ENCODE results near the gene BRINP2. TPM values are rescaled to one million over a fixed set of nuclear protein-coding genes. Genes with fewer than 3 reads are reported as not detected.

BRINP2 gene
- total and polyA plus RNA-seq, 2 of the 4 experiments (the other 2 are of a cell fraction), result not detected

DNA sequence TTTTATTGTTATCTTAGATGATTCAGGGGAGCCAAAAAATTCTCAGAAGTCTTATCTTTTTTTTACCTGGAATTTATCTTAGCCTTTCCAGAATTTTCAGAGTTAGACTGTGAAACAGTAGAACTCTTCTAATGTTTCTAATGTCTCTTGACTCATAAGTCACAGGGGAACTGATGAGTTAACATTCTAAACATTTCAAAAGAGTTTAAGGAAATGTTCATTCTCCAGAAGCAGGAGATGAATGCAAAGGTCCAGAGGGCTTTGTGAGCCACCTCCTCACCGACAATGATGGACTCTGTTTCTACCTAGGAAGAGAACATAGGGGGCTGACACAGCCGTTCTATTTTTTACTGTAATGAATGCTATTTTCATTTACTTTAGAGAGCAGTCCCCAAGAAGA lies 157.5 kb downstream of the BRINP2 start:
- intact Hi-C loops (cut with micrococcal nuclease) (no loop called here), dilution Hi-C loops (cut with HindIII; ENCODE audit: low sequenced_read_pairs, unreplicated experiment) (no loop called here), in situ Hi-C loops (cut with MboI; ENCODE audit: low sequenced_read_pairs) (no loop called here)
- no peak overlapping the region for H2BK20ac ChIP-seq (ENCODE audit: low read depth, low read length)
- H2AK5ac ChIP-seq (ENCODE audit: low read depth, low read length), result no peak overlapping the region
- H4K91ac ChIP-seq (ENCODE audit: insufficient read depth, low read depth, low read length), result no peak overlapping the region
- no peak overlapping the region for H2BK120ac ChIP-seq (ENCODE audit: low read depth, low read length)
- no peak overlapping the region for H3K4me2 ChIP-seq (ENCODE audit: low read depth, low read length)
- H4K5ac ChIP-seq (ENCODE audit: low read depth, low read length), result no peak overlapping the region
- no CpG with 5 or more reads among the region's 2 CpGs for WGBS, 2 experiments (ENCODE audit: extremely low coverage in 2 of 2, insufficient read length in 1 of 2)
- ATAC-seq (ENCODE audit: low read depth) (no peak), DNase-seq (no peak)
- no peak overlapping the region for H3K27ac ChIP-seq (ENCODE audit: insufficient read depth, low read length)
- H3K4me3 ChIP-seq (ENCODE audit: insufficient read depth, low read depth, low read length), result no peak overlapping the region
- TF ChIP-seq FOS (IDR thresholded peaks at IDR 0.05; ENCODE audit: low read depth, low read length), result no peak
- TF ChIP-seq MAZ (IDR thresholded peaks at IDR 0.05; ENCODE audit: borderline replicate concordance, low read depth, low read length), result no peak
- no peak for TF ChIP-seq SMC3 (IDR thresholded peaks at IDR 0.05; ENCODE audit: low read depth, low read length)
- no peak for TF ChIP-seq BHLHE40 (IDR thresholded peaks at IDR 0.05; ENCODE audit: low read depth, low read length)
- no peak for TF ChIP-seq RAD21 (IDR thresholded peaks at IDR 0.05; ENCODE audit: low read length)
- TF ChIP-seq MXI1 (IDR thresholded peaks at IDR 0.05; ENCODE audit: borderline replicate concordance, low read depth, low read length), result no peak
- TF ChIP-seq RCOR1 (IDR thresholded peaks at IDR 0.05; ENCODE audit: insufficient replicate concordance, low read length), result no peak
- no peak for TF ChIP-seq CHD1 (IDR thresholded peaks at IDR 0.05; ENCODE audit: low read depth, low read length)
- TF ChIP-seq MAFK (IDR thresholded peaks at IDR 0.05; ENCODE audit: low read depth, low read length), result no peak
- TF ChIP-seq, protein P1, sequence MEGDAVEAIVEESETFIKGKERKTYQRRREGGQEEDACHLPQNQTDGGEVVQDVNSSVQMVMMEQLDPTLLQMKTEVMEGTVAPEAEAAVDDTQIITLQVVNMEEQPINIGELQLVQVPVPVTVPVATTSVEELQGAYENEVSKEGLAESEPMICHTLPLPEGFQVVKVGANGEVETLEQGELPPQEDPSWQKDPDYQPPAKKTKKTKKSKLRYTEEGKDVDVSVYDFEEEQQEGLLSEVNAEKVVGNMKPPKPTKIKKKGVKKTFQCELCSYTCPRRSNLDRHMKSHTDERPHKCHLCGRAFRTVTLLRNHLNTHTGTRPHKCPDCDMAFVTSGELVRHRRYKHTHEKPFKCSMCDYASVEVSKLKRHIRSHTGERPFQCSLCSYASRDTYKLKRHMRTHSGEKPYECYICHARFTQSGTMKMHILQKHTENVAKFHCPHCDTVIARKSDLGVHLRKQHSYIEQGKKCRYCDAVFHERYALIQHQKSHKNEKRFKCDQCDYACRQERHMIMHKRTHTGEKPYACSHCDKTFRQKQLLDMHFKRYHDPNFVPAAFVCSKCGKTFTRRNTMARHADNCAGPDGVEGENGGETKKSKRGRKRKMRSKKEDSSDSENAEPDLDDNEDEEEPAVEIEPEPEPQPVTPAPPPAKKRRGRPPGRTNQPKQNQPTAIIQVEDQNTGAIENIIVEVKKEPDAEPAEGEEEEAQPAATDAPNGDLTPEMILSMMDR (conservative IDR thresholded peaks at IDR 0.05; ENCODE audit: low read depth, low read length), result no peak
- no peak for TF ChIP-seq RFX5 (IDR thresholded peaks at IDR 0.05; ENCODE audit: low read depth, low read length)
- TF ChIP-seq, protein P2, sequence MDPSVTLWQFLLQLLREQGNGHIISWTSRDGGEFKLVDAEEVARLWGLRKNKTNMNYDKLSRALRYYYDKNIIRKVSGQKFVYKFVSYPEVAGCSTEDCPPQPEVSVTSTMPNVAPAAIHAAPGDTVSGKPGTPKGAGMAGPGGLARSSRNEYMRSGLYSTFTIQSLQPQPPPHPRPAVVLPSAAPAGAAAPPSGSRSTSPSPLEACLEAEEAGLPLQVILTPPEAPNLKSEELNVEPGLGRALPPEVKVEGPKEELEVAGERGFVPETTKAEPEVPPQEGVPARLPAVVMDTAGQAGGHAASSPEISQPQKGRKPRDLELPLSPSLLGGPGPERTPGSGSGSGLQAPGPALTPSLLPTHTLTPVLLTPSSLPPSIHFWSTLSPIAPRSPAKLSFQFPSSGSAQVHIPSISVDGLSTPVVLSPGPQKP (IDR thresholded peaks at IDR 0.05; ENCODE audit: borderline replicate concordance, low read depth, low read length), result no peak
- TF ChIP-seq CEBPB (IDR thresholded peaks at IDR 0.05; ENCODE audit: low read depth, low read length), result no peak
- TF ChIP-seq NFE2L2 (IDR thresholded peaks at IDR 0.05; ENCODE audit: low read depth, low read length), result no peak
- TF ChIP-seq POLR2A (IDR thresholded peaks at IDR 0.05; ENCODE audit: low read depth, low read length), result no peak
- TF ChIP-seq, protein P3, sequence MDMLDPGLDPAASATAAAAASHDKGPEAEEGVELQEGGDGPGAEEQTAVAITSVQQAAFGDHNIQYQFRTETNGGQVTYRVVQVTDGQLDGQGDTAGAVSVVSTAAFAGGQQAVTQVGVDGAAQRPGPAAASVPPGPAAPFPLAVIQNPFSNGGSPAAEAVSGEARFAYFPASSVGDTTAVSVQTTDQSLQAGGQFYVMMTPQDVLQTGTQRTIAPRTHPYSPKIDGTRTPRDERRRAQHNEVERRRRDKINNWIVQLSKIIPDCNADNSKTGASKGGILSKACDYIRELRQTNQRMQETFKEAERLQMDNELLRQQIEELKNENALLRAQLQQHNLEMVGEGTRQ (IDR thresholded peaks at IDR 0.05; ENCODE audit: low read depth, low read length), result no peak
- no peak overlapping the region for H2BK15ac ChIP-seq (ENCODE audit: low read depth, low read length)
- POLR2A ChIA-PET (ENCODE audit: unreplicated experiment), result no interaction called here
- no peak overlapping the region for H3K56ac ChIP-seq (ENCODE audit: extremely low read depth, insufficient read depth, low read length)
- CTCF ChIA-PET, result no interaction called here
- no peak overlapping the region for H3K18ac ChIP-seq (ENCODE audit: low read depth, low read length)
- BruUV-seq (replicated peaks), result no TSS peak
- H3K9me3 ChIP-seq (ENCODE audit: control insufficient read depth, insufficient read depth, low read length), result no peaks in the 10 kb centered on the region
- H2BK5ac ChIP-seq (ENCODE audit: low read depth, low read length, poor library complexity, severe bottlenecking), result no peak overlapping the region
- no peak overlapping the region for H3K4ac ChIP-seq (ENCODE audit: low read depth, low read length)
- no peaks in the 10 kb centered on the region for H3K79me1 ChIP-seq (ENCODE audit: low read depth in 1 of 2, low read length in 2 of 2)
- no peak overlapping the region for H3K23ac ChIP-seq (ENCODE audit: low read depth, low read length)
- H3K9me1 ChIP-seq (ENCODE audit: insufficient read depth, low read length), result no peaks in the 10 kb centered on the region
- no peak overlapping the region for H3K14ac ChIP-seq (replicated peaks; ENCODE audit: low read depth, low read length)
- no peak overlapping the region for H2AFZ ChIP-seq (replicated peaks; ENCODE audit: low read length, poor library complexity)
- no peaks in the 10 kb centered on the region for H3K36me3 ChIP-seq (ENCODE audit: control insufficient read depth, insufficient read depth, low read length)
- no peak overlapping the region for H2AK9ac ChIP-seq (replicated peaks; ENCODE audit: low read depth, low read length, poor library complexity)
- H3K9ac ChIP-seq (ENCODE audit: low read depth, low read length), result no peak overlapping the region
- H3K27me3 ChIP-seq (ENCODE audit: control insufficient read depth, insufficient read depth, low read length), result no peaks in the 10 kb centered on the region
- no peaks in the 10 kb centered on the region for H3K4me1 ChIP-seq (ENCODE audit: control insufficient read depth, insufficient read depth, low read length)
- H4K8ac ChIP-seq (ENCODE audit: low read depth in 2 of 2, low read length in 2 of 2), result no peak overlapping the region
- H4K20me1 ChIP-seq (ENCODE audit: insufficient read depth, low read length), result no peaks in the 10 kb centered on the region

Measured in IMR-90 (cell line).